Ectodermal cell (in vitro differentiated cells): ENCODE results near the gene B3GALT6.

Experiments used
- H3K27ac ChIP-seq: 2 replicates; pipeline ENCODE4 v1.7.0; 2013; ENCODE audit warnings: mild to moderate bottlenecking, low read depth, low read length; ENCODE audit not compliant: insufficient read depth, poor library complexity, severe bottlenecking
- H3K27me3 ChIP-seq: 2 replicates; pipeline ENCODE4 v1.7.0; 2013; ENCODE audit warnings: mild to moderate bottlenecking, low read length; ENCODE audit not compliant: insufficient read depth, control insufficient read depth, poor library complexity, severe bottlenecking
- H3K36me3 ChIP-seq: one replicate; pipeline ENCODE4 v1.7.0; 2013; ENCODE audit warnings: low read length; ENCODE audit not compliant: control insufficient read depth, insufficient read depth
- H3K4me1 ChIP-seq: one replicate; pipeline ENCODE4 v1.7.0; 2013; ENCODE audit warnings: low read length; ENCODE audit not compliant: control insufficient read depth, insufficient read depth
- H3K4me3 ChIP-seq: 2 replicates; pipeline ENCODE4 v1.7.0; 2013; ENCODE audit warnings: low read depth, low read length, control low read depth; ENCODE audit not compliant: insufficient read depth
- H3K9me3 ChIP-seq: 2 replicates; pipeline ENCODE4 v1.7.0; 2013; ENCODE audit warnings: mild to moderate bottlenecking, low read length, moderate library complexity; ENCODE audit not compliant: control insufficient read depth
- WGBS, 2 experiments: methylation state at CpG; one replicate each; pipeline ENCODE4 v1.1.7; 2013; ENCODE audit warnings: missing lambda C conversion rate in 2 of 2; 5-methylcytosine and 5-hydroxymethylcytosine counted together

B3GALT6 gene

DNA sequence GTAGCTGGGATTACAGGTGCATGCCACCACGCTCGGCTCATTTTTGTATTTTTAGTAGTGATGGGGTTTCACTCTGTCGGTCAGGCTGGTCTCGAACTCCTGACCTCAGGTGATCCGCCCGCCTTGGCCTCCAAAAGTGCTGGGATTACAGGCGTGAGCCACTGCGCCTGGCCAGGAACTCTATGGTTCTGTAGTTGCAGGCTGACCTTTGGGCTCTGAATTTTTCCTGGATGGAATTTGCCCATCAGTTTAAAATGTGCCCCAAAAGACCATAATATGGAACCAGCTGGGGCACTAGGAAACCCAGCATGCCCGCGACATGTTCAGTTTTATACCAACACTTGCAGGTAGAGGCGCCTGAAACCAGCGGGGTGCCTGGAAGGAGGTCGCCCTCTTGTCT, 46.6 kb downstream of the B3GALT6 start:
- no peaks in the 10 kb centered on the region for H3K9me3 ChIP-seq
- H3K27ac ChIP-seq, result no peak overlapping the region
- WGBS, 2 experiments, result 92 to 93% methylated on average over 13 of the region's 13 CpGs
- H3K36me3 ChIP-seq, result no peaks in the 10 kb centered on the region
- no peaks in the 10 kb centered on the region for H3K27me3 ChIP-seq
- no peak overlapping the region for H3K4me3 ChIP-seq
- H3K4me1 ChIP-seq, result peaks cover 8% of the 10 kb centered on the region

DNA sequence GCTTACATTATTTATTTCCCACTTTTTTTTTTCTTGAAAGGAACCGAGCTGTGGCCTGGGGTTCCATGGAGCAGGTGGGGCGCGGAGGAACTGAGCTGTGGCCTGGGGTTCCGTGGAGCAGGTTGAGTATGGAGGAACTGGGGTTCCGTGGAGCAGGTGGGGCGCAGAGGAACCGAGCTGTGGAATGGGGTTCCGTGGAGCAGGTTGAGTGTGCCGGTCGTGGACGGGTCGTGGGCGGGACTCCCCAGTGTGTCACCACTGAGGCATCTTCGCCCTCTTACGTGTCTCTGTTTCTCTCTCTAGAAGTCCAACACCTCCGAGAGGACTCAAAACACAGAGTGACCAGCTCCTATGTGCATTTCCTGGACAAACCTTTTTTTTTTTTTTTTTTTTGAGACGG, 47.0 kb downstream of the B3GALT6 start:
- Histone ChIP-seq H3K36me3 (no peaks in the 10 kb centered on the region), H3K4me1 (peaks cover 8% of the 10 kb centered on the region), H3K4me3 (no peak overlapping the region), H3K27me3 (no peaks in the 10 kb centered on the region), H3K9me3 (no peaks in the 10 kb centered on the region), H3K27ac (no peak overlapping the region)
- WGBS, 2 experiments, result 93 to 95% methylated on average over 16 of the region's 17 CpGs

DNA sequence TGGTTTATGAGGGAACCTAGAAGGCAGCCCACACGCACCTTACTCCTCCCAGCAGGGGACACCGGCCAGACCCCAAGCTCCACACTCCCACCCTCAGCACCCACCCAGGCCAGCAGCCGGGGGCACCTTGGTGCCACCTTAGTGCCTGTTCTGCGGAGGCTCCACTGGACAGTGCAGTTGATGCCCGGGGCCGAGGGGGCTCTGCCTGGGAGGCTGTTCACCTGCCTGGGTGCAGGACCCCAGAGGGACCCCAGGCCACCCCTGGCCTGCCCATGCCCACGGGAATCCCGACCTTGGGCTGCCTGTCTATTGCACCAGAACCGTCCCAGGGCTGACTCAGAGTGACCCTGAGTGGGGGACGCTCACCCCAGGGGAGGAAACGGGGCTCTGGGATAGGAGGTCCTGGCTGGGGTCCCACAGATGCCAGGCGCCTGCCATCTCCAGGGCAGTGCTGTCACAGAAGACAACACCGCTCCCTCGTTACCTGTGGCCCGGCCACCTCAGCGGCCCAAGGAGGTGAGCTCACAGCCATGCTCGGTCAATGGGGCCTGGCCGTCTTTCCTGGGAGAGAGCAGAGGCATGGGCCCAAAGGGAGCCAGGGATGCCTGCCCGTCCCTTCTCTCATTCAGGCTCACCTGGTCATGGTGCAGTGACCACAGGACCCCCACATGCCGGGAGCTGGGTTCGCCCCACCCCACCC, 48.9 kb downstream of the B3GALT6 start:
- Histone ChIP-seq H3K27ac (no peak overlapping the region), H3K27me3 (no peaks in the 10 kb centered on the region), H3K9me3 (no peaks in the 10 kb centered on the region), H3K4me1 (no peaks in the 10 kb centered on the region), H3K4me3 (no peak overlapping the region), H3K36me3 (no peaks in the 10 kb centered on the region)
- 93% methylated on average over 21 of the region's 21 CpGs for WGBS, 2 experiments

- H3K4me1 ChIP-seq, result no peaks in the 10 kb centered on the region
- H3K36me3 ChIP-seq, result no peaks in the 10 kb centered on the region
- H3K4me3 ChIP-seq, result no peak overlapping the region
- no peaks in the 10 kb centered on the region for H3K9me3 ChIP-seq
- no peak overlapping the region for H3K27ac ChIP-seq
- no peaks in the 10 kb centered on the region for H3K27me3 ChIP-seq
- 85 to 87% methylated on average over 26 of the region's 26 CpGs for WGBS, 2 experiments
These were observed 49.7 kb downstream of the B3GALT6 start for GRCh38 chr1:1281533-1282321.

DNA sequence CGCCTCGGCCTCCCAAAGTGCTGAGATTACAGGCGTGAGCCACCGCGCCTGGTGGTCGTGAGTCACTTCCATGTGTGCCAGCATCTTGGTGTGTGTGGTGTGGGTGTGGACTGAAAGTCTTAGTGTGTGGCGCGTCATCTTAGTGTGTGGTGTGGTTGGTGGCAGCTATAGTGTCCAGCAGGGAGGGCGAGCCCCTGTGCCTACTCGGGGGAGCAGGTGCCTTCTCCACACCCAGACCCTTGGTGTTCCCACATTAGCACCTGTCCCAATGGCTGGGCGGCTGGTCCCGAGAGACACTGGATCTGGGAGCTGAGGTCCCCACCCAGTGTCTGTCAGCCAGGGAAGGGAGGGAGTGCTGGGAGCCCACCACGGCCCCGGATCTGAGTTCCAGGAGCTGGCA, 51.0 kb downstream of the B3GALT6 start:
- H3K9me3 ChIP-seq, result no peaks in the 10 kb centered on the region
- no peaks in the 10 kb centered on the region for H3K27me3 ChIP-seq
- H3K4me1 ChIP-seq, result no peaks in the 10 kb centered on the region
- WGBS, 2 experiments, result 94% methylated on average over 14 of the region's 14 CpGs
- no peaks in the 10 kb centered on the region for H3K36me3 ChIP-seq
- no peak overlapping the region for H3K27ac ChIP-seq
- H3K4me3 ChIP-seq, result no peak overlapping the region

DNA sequence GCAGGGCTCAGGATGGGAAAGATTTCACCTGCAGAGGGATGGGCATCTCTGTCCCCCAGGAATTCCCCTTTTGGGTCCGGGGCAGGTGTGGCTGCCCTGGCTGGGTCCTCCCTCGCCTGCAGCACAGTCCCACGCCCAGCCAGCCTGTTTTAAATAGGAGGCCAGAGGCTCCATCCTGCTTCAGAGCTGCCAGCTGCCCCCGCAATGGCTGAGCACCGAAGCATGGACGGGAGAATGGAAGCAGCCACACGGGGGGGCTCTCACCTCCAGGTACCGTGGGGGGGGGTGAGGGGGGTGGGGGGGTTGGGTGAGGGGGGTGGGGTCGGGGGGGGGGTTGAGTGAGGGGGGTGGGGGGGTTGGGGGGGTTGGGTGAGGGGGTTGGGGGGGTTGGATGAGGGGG, 51.8 kb downstream of the B3GALT6 start:
- Histone ChIP-seq H3K36me3 (no peaks in the 10 kb centered on the region), H3K27ac (no peak overlapping the region), H3K9me3 (no peaks in the 10 kb centered on the region), H3K4me3 (no peak overlapping the region), H3K27me3 (no peaks in the 10 kb centered on the region), H3K4me1 (no peaks in the 10 kb centered on the region)
- 40 to 48% methylated on average over 4 to 5 of the region's 9 CpGs for WGBS, 2 experiments
